ENCODE data around the gene ADAMTS7. TPM values are rescaled to one million over a fixed set of nuclear protein-coding genes. Genes with fewer than 3 reads are reported as not detected.
"Not testable (repeated sequence)": the region's sequence is repeated elsewhere in the genome, so short reads cannot be mapped to it uniquely, and the experiment has no call there.

Gene ADAMTS7
- total and polyA plus RNA-seq, 5 donors from 2014 or later, result not detected

DNA sequence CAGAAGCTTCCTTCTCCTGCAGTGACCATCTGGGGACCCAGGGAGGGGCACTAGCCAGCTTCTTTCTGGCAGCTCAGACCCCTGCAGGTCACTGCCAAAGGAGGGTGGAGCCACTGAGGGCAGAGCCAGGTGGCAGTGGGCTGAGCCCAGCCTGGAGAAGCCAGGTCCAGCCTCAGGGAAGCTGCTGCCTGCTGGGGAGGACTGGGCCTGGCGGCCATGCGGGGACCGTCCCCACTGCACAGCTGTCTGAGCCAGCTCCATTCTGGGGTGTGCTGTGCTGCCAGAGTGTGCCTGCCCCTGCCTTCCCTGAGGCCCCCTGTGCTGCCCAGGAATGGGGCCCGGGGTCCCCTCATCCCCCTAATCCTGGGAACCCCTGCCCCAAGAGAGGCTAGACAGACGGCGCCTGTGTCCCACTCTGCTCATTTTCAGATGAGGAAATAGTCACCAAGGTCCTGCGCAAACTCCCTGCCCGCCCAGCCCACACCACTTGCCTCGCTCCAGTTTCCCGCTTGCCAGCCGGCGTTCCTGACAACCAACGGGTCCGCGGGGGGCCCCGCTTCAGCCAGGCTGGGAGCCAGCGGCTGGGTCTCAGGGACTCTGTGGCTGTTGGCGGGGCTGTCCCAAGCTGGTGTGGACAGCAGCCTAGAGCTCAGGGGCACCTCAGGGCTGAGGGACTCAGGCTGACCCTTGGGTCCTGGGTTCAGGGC is 46.0 kb downstream of the ADAMTS7 start:
- not testable (repeated sequence) for DNase-seq; H3K4me3 ChIP-seq (ENCODE audit: low read depth, low read length); H3K4me3 Mint-ChIP-seq; H3K27ac ChIP-seq (ENCODE audit: insufficient read depth, low read length, poor library complexity, severe bottlenecking); ATAC-seq (ENCODE audit: low read depth in 2 of 2); H3K9me3 ChIP-seq (ENCODE audit: control insufficient read depth in 2 of 2, low read length in 2 of 2); H3K36me3 Mint-ChIP-seq; H3K27me3 ChIP-seq (ENCODE audit: control insufficient read depth, insufficient read depth, low read length); H3K27me3 Mint-ChIP-seq; H3K27ac Mint-ChIP-seq; H3K36me3 ChIP-seq (ENCODE audit: control insufficient read depth, insufficient read depth, low read length); H3K9me3 Mint-ChIP-seq
- peaks cover 0 to 23% (median 6%) of the 10 kb centered on the region in 4 donors for H3K4me1 Mint-ChIP-seq
- peaks cover 16% of the 10 kb centered on the region for H3K4me1 ChIP-seq (ENCODE audit: control insufficient read depth, insufficient read depth, low read length, poor library complexity, severe bottlenecking)

GRCh38 chr15:78764340-78765153 is 46.7 kb downstream of the ADAMTS7 start:
- H3K4me3 ChIP-seq (ENCODE audit: low read depth, low read length); ATAC-seq (ENCODE audit: low read depth in 2 of 2); H3K27me3 Mint-ChIP-seq; H3K27me3 ChIP-seq (ENCODE audit: control insufficient read depth, insufficient read depth, low read length); H3K9me3 Mint-ChIP-seq; H3K27ac Mint-ChIP-seq; H3K36me3 Mint-ChIP-seq; H3K36me3 ChIP-seq (ENCODE audit: control insufficient read depth, insufficient read depth, low read length); DNase-seq; H3K9me3 ChIP-seq (ENCODE audit: control insufficient read depth in 2 of 2, low read length in 2 of 2); H3K27ac ChIP-seq (ENCODE audit: insufficient read depth, low read length, poor library complexity, severe bottlenecking); H3K4me3 Mint-ChIP-seq: not testable (repeated sequence)
- H3K4me1 Mint-ChIP-seq, result peaks cover 0 to 23% (median 6%) of the 10 kb centered on the region in 4 donors
- H3K4me1 ChIP-seq (ENCODE audit: control insufficient read depth, insufficient read depth, low read length, poor library complexity, severe bottlenecking), result peaks cover 16% of the 10 kb centered on the region

DNA sequence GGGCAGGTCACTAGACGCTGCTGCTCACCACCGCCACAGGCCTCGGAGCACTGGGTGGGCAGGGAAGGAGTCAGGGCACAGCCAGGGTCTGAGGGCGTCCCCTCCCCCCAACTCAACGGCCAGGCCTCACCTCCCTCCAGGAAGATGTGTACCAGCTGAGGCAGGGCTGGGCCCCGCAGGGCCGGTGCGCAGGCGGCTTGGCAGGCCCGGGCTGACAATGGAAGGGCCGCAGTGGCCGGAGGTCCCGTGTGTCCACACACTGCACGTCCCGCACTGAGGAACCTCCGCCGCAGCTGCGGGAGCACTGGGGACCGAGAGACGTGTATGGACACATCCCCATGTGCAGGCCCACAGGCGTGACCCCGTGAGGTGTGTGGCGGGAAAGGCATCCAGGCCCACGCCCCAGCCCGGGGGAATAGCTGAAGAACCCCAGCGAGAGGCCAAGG is 47.4 kb downstream of the ADAMTS7 start:
- no peaks in the 10 kb centered on the region for H3K27me3 Mint-ChIP-seq
- no peaks in the 10 kb centered on the region for H3K9me3 Mint-ChIP-seq
- no peak overlapping the region for H3K4me3 ChIP-seq (ENCODE audit: low read depth, low read length)
- no peak overlapping the region for H3K4me3 Mint-ChIP-seq
- DNase-seq, result no peak
- H3K27ac ChIP-seq (ENCODE audit: insufficient read depth, low read length, poor library complexity, severe bottlenecking), result no peak overlapping the region
- no peaks in the 10 kb centered on the region for H3K9me3 ChIP-seq (ENCODE audit: control insufficient read depth in 2 of 2, low read length in 2 of 2)
- H3K4me1 ChIP-seq (ENCODE audit: control insufficient read depth, insufficient read depth, low read length, poor library complexity, severe bottlenecking), result peaks cover 16% of the 10 kb centered on the region
- H3K27me3 ChIP-seq (ENCODE audit: control insufficient read depth, insufficient read depth, low read length), result no peaks in the 10 kb centered on the region
- no peak for ATAC-seq (ENCODE audit: low read depth in 2 of 2)
- H3K36me3 Mint-ChIP-seq, result no peaks in the 10 kb centered on the region
- peaks cover 0 to 23% (median 6%) of the 10 kb centered on the region in 4 donors for H3K4me1 Mint-ChIP-seq
- H3K27ac Mint-ChIP-seq, result peak overlapping the region in 1 of 3 donors; percentile 56
- no peaks in the 10 kb centered on the region for H3K36me3 ChIP-seq (ENCODE audit: control insufficient read depth, insufficient read depth, low read length)

- Histone ChIP-seq H3K4me1 (ENCODE audit: control insufficient read depth, insufficient read depth, low read length, poor library complexity, severe bottlenecking) (peaks cover 16% of the 10 kb centered on the region), H3K9me3 (ENCODE audit: control insufficient read depth in 2 of 2, low read length in 2 of 2) (no peaks in the 10 kb centered on the region), H3K27me3 (ENCODE audit: control insufficient read depth, insufficient read depth, low read length) (no peaks in the 10 kb centered on the region), H3K27ac (ENCODE audit: insufficient read depth, low read length, poor library complexity, severe bottlenecking) (no peak overlapping the region), H3K4me3 (ENCODE audit: low read depth, low read length) (no peak overlapping the region), H3K36me3 (ENCODE audit: control insufficient read depth, insufficient read depth, low read length) (no peaks in the 10 kb centered on the region)
- Mint-ChIP-seq H3K4me3 (peak overlapping the region in 2 of 4 donors; percentile 35 to 59), H3K27ac (no peak overlapping the region), H3K36me3 (no peaks in the 10 kb centered on the region), H3K9me3 (no peaks in the 10 kb centered on the region), H3K4me1 (peaks cover 0 to 23% (median 6%) of the 10 kb centered on the region in 4 donors), H3K27me3 (no peaks in the 10 kb centered on the region)
- ATAC-seq (ENCODE audit: low read depth in 2 of 2) (no peak), DNase-seq (no peak)
Observed at GRCh38 chr15:78762985-78763795, 48.1 kb downstream of the ADAMTS7 start.

- H3K4me3 ChIP-seq (ENCODE audit: low read depth, low read length); H3K9me3 Mint-ChIP-seq; H3K27me3 Mint-ChIP-seq; H3K27ac ChIP-seq (ENCODE audit: insufficient read depth, low read length, poor library complexity, severe bottlenecking); H3K9me3 ChIP-seq (ENCODE audit: control insufficient read depth in 2 of 2, low read length in 2 of 2); H3K27me3 ChIP-seq (ENCODE audit: control insufficient read depth, insufficient read depth, low read length); H3K36me3 Mint-ChIP-seq; H3K4me3 Mint-ChIP-seq; H3K36me3 ChIP-seq (ENCODE audit: control insufficient read depth, insufficient read depth, low read length); ATAC-seq (ENCODE audit: low read depth in 2 of 2); H3K27ac Mint-ChIP-seq; DNase-seq: not testable (repeated sequence)
- peaks cover 18% of the 10 kb centered on the region for H3K4me1 ChIP-seq (ENCODE audit: control insufficient read depth, insufficient read depth, low read length, poor library complexity, severe bottlenecking)
- H3K4me1 Mint-ChIP-seq, result peaks cover 0 to 25% (median 6%) of the 10 kb centered on the region in 4 donors
Observed at GRCh38 chr15:78762386-78762961, 48.8 kb downstream of the ADAMTS7 start.

DNA sequence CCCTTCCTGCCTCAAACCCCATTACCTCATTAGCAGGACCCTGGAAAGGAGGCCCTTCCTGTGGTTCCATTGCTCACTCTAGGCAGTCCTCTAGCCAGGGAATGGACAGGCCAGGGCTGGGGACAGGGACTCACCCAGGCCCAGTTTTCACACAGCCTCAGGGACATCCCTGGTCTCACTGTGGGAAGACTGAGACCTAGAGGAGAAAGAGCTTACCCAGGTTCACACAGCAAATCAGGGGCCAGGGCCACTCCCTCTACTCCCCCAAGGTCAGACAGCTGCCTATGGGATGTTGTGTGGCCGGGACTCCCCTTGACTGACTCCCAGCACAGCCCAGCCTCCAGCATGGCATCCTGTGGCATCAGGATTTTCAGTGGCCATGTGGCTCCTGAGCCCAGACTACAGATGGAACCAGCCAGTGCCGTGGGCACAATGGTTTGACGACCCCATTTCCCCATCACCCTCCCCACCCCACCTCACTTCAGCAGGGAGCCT is 49.3 kb downstream of the ADAMTS7 start:
- peak in 1 of 2 donors; percentile 1 for ATAC-seq (ENCODE audit: low read depth in 2 of 2)
- peaks cover 0 to 31% (median 8%) of the 10 kb centered on the region in 4 donors for H3K4me1 Mint-ChIP-seq
- no peaks in the 10 kb centered on the region for H3K36me3 Mint-ChIP-seq
- peak overlapping the region; percentile 56 to 76 (median 64) for H3K4me3 Mint-ChIP-seq
- H3K9me3 Mint-ChIP-seq, result no peaks in the 10 kb centered on the region
- Histone ChIP-seq H3K4me1 (ENCODE audit: control insufficient read depth, insufficient read depth, low read length, poor library complexity, severe bottlenecking) (peaks cover 23% of the 10 kb centered on the region), H3K4me3 (ENCODE audit: low read depth, low read length) (peak overlapping the region; percentile 44), H3K27ac (ENCODE audit: insufficient read depth, low read length, poor library complexity, severe bottlenecking) (peak overlapping the region; percentile 68), H3K36me3 (ENCODE audit: control insufficient read depth, insufficient read depth, low read length) (no peaks in the 10 kb centered on the region), H3K9me3 (ENCODE audit: control insufficient read depth in 2 of 2, low read length in 2 of 2) (no peaks in the 10 kb centered on the region), H3K27me3 (ENCODE audit: control insufficient read depth, insufficient read depth, low read length) (no peaks in the 10 kb centered on the region)
- no peaks in the 10 kb centered on the region for H3K27me3 Mint-ChIP-seq
- H3K27ac Mint-ChIP-seq, result peak overlapping the region; percentile 91 to 93 (median 92)
- DNase-seq, result no peak

GRCh38 chr15:78761475-78761874 is 49.8 kb downstream of the ADAMTS7 start:
- not testable (repeated sequence) for H3K27me3 ChIP-seq (ENCODE audit: control insufficient read depth, insufficient read depth, low read length); H3K4me3 ChIP-seq (ENCODE audit: low read depth, low read length); H3K9me3 ChIP-seq (ENCODE audit: control insufficient read depth in 2 of 2, low read length in 2 of 2); H3K36me3 Mint-ChIP-seq; H3K9me3 Mint-ChIP-seq; H3K27me3 Mint-ChIP-seq; H3K36me3 ChIP-seq (ENCODE audit: control insufficient read depth, insufficient read depth, low read length)
- Histone ChIP-seq H3K4me1 (ENCODE audit: control insufficient read depth, insufficient read depth, low read length, poor library complexity, severe bottlenecking) (peaks cover 25% of the 10 kb centered on the region), H3K27ac (ENCODE audit: insufficient read depth, low read length, poor library complexity, severe bottlenecking) (peak overlapping the region; percentile 68)
- peak; percentile 47 to 94 (median 84) for DNase-seq
- Mint-ChIP-seq H3K27ac (peak overlapping the region; percentile 91 to 93 (median 92)), H3K4me3 (peak overlapping the region; percentile 56 to 76 (median 64)), H3K4me1 (peaks cover 0 to 34% (median 11%) of the 10 kb centered on the region in 4 donors)
- ATAC-seq (ENCODE audit: low read depth in 2 of 2), result peak; percentile 91 to 92

Data from CD4-positive, CD25-positive, alpha-beta regulatory T cell (primary cell).